HAP-1 (cell line): Measurements from ENCODE around the gene SMIM30.
"Not testable (repeated sequence)": the region's sequence is repeated elsewhere in the genome, so short reads cannot be mapped to it uniquely, and the experiment has no call there.

Source experiments
- DNase-seq, 2 experiments: peaks; one replicate each; pipeline ENCODE4 v3.0.0-alpha.2; 2016 to 2020; ENCODE audit warnings: low spot score in 2 of 2
- H3K27me3 ChIP-seq: fragments of 250-450 bp; sonication (Bioruptor Pico); 2 replicates; pipeline ENCODE4 v1.5.1; 2020; ENCODE audit warnings: low read depth, mild to moderate bottlenecking, moderate library complexity
- H3K36me3 ChIP-seq: fragments of 250-450 bp; sonication (Bioruptor Pico); replicated peaks from 2 replicates; pipeline ENCODE4 v1.5.1; 2020; ENCODE audit warnings: mild to moderate bottlenecking
- H3K4me1 ChIP-seq: fragments of 250-450 bp; sonication (Bioruptor Pico); 2 replicates; pipeline ENCODE4 v1.5.1; 2020; ENCODE audit warnings: mild to moderate bottlenecking
- H3K4me3 ChIP-seq: fragments of 250-450 bp; sonication (Bioruptor Pico); 2 replicates; pipeline ENCODE4 v1.5.1; 2020; ENCODE audit warnings: mild to moderate bottlenecking, moderate library complexity
- H3K9me3 ChIP-seq: fragments of 250-450 bp; sonication (Bioruptor Pico); 2 replicates; pipeline ENCODE4 v1.5.1; 2020; ENCODE audit warnings: mild to moderate bottlenecking, moderate library complexity
- in situ Hi-C: fragments of 300-500 bp; cut with MboI; formaldehyde crosslinking; loops from 3 replicates; pipeline ENCODE4 v1.14.3; 2020; ENCODE audit warnings: low sequenced_read_pairs, inconsistent platforms, mixed read lengths

Gene SMIM30

DNA sequence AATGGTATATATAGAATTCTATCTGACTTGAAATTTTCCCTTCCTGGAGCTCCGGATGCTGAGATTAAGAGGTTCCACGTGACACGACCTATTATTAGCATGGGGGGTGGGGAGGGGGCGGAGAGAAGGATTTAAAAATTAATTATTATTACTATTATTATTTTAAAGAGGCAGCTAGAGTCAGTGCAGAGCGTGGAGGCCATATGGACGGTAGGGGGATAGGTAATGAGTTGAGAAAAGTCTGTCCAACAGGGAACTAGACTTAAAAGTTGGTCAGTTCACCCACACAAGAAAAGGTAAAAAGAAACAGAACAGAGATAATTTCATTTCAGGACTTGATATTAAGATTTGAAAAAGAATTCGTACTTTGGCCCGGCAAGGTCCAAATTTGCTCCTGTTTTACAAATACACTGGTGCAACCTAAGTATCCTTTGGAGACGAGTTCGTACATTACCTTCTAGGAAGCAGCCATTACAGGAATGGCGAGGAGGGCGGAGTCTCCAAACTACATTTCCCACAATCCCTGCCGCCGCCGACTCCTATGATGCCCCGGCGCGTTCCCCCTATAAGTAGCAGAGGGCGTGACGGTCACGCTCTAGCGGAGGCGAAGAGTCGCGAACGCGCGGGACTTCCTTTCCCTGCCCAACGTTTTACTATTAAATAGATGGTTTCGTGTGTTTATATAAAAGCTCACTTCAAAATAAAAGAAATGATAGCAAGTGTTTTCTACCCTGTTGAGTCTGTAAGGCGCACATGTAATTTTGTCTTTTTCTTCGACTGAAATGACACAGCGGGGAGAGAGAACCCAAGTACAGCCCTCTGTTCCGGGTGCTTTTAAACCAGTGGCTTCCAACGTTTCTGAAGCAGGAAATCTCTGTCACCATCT, at the start of gene SMIM30:
SMIM30 (minus strand) TSS at position 481 of the 886 bp plus-strand sequence. CDS start 976 bp downstream, outside the sequence.
- DNase-seq = peak; percentile 79 to 91
- Histone ChIP-seq H3K4me3 (peak within 1 kb of the TSS; percentile 61), H3K4me1 (peaks cover 4% of the 10 kb centered on the region; the same call in 1 of the 2 replicates), H3K27me3 (no peaks in the 10 kb centered on the region), H3K9me3 (no peaks in the 10 kb centered on the region), H3K36me3 (peaks cover 11% of the 10 kb centered on the region)
- in situ Hi-C loops = no loop called here

DNA sequence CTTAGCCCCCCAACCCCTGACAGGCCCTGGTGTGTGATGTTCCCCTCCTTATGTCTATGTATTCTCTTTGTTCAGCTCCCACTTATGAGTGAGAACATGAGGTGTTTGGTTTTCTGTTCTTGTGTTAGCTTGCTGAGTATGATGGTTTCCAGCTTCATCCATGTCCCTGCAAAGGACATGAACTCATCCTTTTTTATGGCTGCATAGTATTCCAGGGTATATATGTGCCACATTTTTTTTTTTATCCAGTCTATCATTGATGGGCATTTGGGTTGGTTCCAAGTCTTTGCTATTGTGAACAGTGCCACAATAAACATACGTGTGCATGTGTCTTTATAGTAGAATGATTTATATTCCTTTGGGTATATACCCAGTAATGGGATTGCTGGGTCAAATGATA, 47.8 kb upstream of the SMIM30 start:
- H3K4me3 ChIP-seq, H3K27me3 ChIP-seq, H3K4me1 ChIP-seq, H3K36me3 ChIP-seq, H3K9me3 ChIP-seq, DNase-seq: not testable (repeated sequence)
- in situ Hi-C loops = loop anchor here (25.0 kb wide), 1 partner anchor 246 kb away; no protein-coding TSS in a partner anchor

DNA sequence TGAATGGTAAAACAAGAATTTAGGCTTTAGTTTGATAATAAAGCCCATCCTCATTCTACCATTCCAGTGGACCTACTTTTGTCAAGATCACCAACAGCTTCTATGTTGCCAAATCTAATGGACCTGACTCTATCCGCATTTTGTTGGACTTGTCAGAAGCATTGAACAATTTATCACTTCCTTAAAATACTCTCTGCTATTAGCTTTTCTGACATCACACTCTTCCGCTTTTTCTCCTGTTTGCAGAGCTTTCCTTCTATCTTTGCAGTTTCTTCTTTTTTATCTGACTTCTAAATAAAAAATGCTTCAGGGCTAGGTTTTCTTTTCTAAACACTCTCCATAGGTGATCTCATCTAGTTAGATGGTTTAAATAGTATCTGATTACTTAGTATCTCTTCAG, 42.7 kb upstream of the SMIM30 start:
- DNase-seq = no peak
- in situ Hi-C loops = loop anchor here (25.0 kb wide), 1 partner anchor 251 kb away; no protein-coding TSS in a partner anchor

DNA sequence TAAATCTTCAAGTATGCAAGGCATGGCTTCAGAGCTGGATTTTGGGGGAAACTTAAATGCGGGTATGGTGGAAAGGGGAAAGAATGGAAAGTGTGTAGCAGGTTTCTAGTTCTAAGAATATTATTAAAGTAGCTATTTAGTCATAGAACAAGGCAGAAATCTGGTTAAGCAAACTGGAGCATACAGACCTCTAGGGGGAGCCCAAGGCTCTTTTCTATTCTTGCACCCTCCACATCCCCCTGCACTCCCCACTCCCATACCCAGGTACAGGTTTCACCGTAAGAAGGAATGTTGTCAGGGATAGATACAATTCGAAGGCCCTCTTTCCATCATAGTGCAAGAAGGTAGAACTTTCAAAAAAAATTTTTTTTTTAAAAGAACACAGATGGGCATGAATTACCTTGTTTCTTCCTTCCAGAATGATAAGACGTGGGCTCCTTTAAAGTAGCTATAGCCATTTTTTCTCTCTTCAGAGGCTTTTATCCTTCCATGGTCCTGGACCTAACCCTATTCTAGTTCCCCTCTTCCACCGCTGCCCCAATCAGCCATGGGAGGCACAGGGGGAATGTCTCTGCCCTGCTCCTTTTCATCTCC, 41.5 kb upstream of the SMIM30 start:
- in situ Hi-C loops = loop anchor here (25.0 kb wide), 1 partner anchor 252 kb away; no protein-coding TSS in a partner anchor
- H3K4me3 ChIP-seq = no peak overlapping the region
- no peaks in the 10 kb centered on the region for H3K9me3 ChIP-seq
- no peaks in the 10 kb centered on the region for H3K36me3 ChIP-seq
- DNase-seq = peak; percentile 23 to 51
- H3K27me3 ChIP-seq = no peaks in the 10 kb centered on the region; the same call in 1 of the 2 replicates
- no peaks in the 10 kb centered on the region for H3K4me1 ChIP-seq

More for the DNA sequence above, 42.7 kb upstream of the SMIM30 start:
- Histone ChIP-seq H3K4me3 (no peak overlapping the region), H3K27me3 (no peaks in the 10 kb centered on the region; the same call in 1 of the 2 replicates), H3K36me3 (no peaks in the 10 kb centered on the region), H3K9me3 (no peaks in the 10 kb centered on the region), H3K4me1 (no peaks in the 10 kb centered on the region)

DNA sequence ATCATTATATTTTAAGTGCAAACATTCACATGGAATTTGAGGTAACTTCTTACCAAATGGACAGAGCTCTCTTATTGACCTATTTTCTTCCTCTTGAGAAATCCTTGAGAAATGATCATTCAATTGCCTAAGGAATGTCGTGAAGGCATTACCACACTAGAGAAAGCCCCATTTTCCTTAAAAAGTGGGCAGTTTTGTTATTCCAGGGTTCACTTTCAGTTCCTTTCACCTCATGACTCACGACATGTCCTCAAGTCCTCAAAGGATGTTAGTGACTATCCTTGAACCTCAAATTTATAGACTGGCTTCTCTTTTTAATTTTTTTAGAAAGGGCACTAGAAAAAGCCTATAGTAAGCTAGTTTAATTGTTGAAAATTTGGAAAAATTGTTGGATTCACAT, 40.4 kb upstream of the SMIM30 start:
- H3K4me1 ChIP-seq = no peaks in the 10 kb centered on the region
- no peaks in the 10 kb centered on the region for H3K36me3 ChIP-seq
- no peaks in the 10 kb centered on the region; the same call in 1 of the 2 replicates for H3K27me3 ChIP-seq
- no peaks in the 10 kb centered on the region for H3K9me3 ChIP-seq
- in situ Hi-C loops = loop anchor here (25.0 kb wide), 1 partner anchor 254 kb away; no protein-coding TSS in a partner anchor
- no peak for DNase-seq
- no peak overlapping the region for H3K4me3 ChIP-seq

DNA sequence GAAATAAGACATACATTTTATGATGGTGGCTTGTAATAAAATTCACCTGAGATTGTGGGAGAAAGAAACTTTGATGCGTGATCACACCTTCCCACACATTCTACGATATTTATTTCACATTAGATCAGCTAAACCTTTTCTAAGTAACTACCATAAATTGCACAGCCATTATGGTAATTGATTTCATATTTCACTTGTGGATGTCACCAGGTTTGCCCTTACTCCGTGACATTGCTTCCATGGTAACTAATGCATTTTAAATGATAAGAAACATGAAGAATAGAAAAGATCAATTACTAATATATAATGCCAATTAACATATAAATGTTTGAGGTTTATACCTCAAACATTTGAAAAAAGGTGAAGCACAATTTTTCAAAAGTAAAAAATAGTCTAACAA, 35.8 kb upstream of the SMIM30 start:
- H3K36me3 ChIP-seq = no peaks in the 10 kb centered on the region
- in situ Hi-C loops = loop anchor here (25.0 kb wide), 1 partner anchor 258 kb away; no protein-coding TSS in a partner anchor
- no peaks in the 10 kb centered on the region; the same call in 1 of the 2 replicates for H3K27me3 ChIP-seq
- no peak overlapping the region for H3K4me3 ChIP-seq
- no peaks in the 10 kb centered on the region for H3K9me3 ChIP-seq
- no peaks in the 10 kb centered on the region for H3K4me1 ChIP-seq
- DNase-seq = no peak

- H3K4me1 ChIP-seq = no peaks in the 10 kb centered on the region
- H3K9me3 ChIP-seq = no peaks in the 10 kb centered on the region
- H3K4me3 ChIP-seq = no peak overlapping the region
- H3K27me3 ChIP-seq = no peaks in the 10 kb centered on the region
- H3K36me3 ChIP-seq = no peaks in the 10 kb centered on the region
- in situ Hi-C loops = no loop called here
- DNase-seq = no peak
Observed at GRCh38 chr7:113144817-113145216, 26.5 kb upstream of the SMIM30 start.

- no peaks in the 10 kb centered on the region for H3K4me1 ChIP-seq
- H3K27me3 ChIP-seq = no peaks in the 10 kb centered on the region
- no peak for DNase-seq
- no peaks in the 10 kb centered on the region for H3K9me3 ChIP-seq
- H3K4me3 ChIP-seq = no peak overlapping the region
- H3K36me3 ChIP-seq = no peaks in the 10 kb centered on the region
- in situ Hi-C loops = no loop called here
Observed at GRCh38 chr7:113143486-113144257, 25.3 kb upstream of the SMIM30 start.

DNA sequence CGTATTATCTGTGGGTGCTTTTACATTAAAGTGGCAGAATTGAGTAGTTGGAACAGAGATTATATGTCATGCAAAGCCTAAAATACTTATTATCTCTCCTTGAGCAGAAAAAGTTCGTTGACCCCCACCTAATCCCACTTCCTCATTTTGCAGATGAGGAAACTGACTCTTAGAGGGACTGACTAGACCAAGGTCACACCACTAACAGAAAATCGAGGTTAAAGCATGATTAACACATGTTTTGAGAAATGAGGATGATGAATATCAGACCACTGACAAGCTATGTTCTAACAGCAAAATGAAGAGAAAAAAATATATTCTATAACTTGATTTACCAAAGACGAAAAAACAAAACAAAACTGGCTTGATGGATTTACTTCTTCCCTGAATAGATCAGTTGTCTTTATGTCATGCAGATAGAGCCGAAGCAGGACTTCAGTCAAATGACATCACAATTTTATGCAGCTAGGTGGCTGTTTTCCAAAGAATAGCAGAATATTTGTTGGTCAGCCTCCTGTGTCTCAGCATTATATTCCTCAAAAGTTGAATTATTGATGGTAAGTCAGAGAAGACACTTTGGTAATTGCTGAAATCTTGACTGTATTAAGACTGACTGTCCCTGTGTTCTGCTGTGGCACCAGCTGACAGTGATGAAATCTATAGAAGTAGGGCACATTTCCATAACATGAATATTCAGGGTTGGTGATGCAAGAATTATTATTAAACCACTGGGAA, 24.2 kb upstream of the SMIM30 start:
- H3K9me3 ChIP-seq = no peaks in the 10 kb centered on the region
- H3K4me1 ChIP-seq = no peaks in the 10 kb centered on the region
- no peaks in the 10 kb centered on the region for H3K27me3 ChIP-seq
- DNase-seq = no peak
- no peaks in the 10 kb centered on the region for H3K36me3 ChIP-seq
- H3K4me3 ChIP-seq = no peak overlapping the region
- in situ Hi-C loops = no loop called here

DNA sequence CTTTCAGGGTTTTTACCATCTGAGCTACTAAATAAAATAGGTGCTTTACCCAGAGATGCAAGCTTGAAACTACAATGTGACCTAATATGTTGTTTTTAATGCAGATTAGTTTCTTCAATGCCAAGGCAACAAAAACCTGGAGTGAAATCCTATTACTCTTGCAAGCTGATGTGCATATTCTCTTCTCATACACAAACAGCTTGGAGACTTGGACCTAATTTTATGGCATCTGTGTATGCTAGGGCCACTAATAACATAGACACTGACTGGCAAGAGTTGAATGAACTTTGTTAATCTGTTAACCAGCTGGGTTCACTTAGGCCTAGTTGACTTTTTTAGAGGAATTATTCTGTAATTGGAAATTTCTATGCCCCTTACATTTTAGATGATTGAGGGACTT, 23.4 kb upstream of the SMIM30 start:
- Histone ChIP-seq H3K36me3 (no peaks in the 10 kb centered on the region), H3K4me3 (no peak overlapping the region), H3K4me1 (no peaks in the 10 kb centered on the region), H3K9me3 (no peaks in the 10 kb centered on the region), H3K27me3 (no peaks in the 10 kb centered on the region)
- DNase-seq = no peak
- in situ Hi-C loops = no loop called here

GRCh38 chr7:113140956-113141355, 22.6 kb upstream of the SMIM30 start:
- Histone ChIP-seq H3K4me1 (no peaks in the 10 kb centered on the region), H3K36me3 (no peaks in the 10 kb centered on the region), H3K9me3 (no peaks in the 10 kb centered on the region), H3K27me3 (no peaks in the 10 kb centered on the region), H3K4me3 (no peak overlapping the region)
- in situ Hi-C loops = no loop called here
- DNase-seq = no peak

- Histone ChIP-seq H3K4me3 (no peak overlapping the region), H3K9me3 (no peaks in the 10 kb centered on the region), H3K27me3 (no peaks in the 10 kb centered on the region), H3K4me1 (no peaks in the 10 kb centered on the region), H3K36me3 (no peaks in the 10 kb centered on the region)
- in situ Hi-C loops = no loop called here
- DNase-seq = no peak
Observed at GRCh38 chr7:113137241-113137640, 18.9 kb upstream of the SMIM30 start.

- DNase-seq = no peak
- in situ Hi-C loops = no loop called here
Observed at GRCh38 chr7:113134025-113134424, 15.7 kb upstream of the SMIM30 start.

More at GRCh38 chr7:113134025-113134424, 15.7 kb upstream of the SMIM30 start:
- no peaks in the 10 kb centered on the region for H3K9me3 ChIP-seq
- H3K4me1 ChIP-seq = no peaks in the 10 kb centered on the region
- H3K36me3 ChIP-seq = no peaks in the 10 kb centered on the region
- H3K4me3 ChIP-seq = no peak overlapping the region
- no peaks in the 10 kb centered on the region for H3K27me3 ChIP-seq
